Superior temporal gyrus (tissue), 1 donor: ENCODE measurements around the gene TPGS2.
A peak's percentile ranks its signal among the peaks of the same experiment; 100 is the strongest.
"Not testable (repeated sequence)": the region's sequence is repeated elsewhere in the genome, so short reads cannot be mapped to it uniquely, and the experiment has no call there.

Experiments used
- DNase-seq: peaks from one replicate; pipeline ENCODE4 v3.0.0-alpha.2; 2016; ENCODE audit errors: extremely low spot score

Gene TPGS2

DNA sequence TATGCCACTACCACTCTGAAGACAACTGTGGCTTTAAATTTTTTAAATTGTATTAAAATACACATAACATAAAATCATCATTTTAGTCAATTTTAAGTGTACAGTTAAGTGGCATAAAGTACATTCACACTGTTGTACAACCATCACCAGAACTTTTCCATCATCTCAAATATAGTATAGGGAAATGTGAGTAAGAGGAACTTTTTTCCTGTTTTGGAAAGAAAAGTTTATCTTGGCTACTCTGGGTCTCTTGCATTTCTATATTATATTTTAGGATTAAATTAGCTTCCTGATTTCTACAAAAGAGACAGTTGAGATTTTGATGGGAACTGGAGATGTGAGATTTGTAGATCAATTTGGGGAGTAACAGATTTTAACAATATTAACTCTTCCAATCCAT lies 3.3 kb downstream of the TPGS2 start:
- no peak for DNase-seq

DNA sequence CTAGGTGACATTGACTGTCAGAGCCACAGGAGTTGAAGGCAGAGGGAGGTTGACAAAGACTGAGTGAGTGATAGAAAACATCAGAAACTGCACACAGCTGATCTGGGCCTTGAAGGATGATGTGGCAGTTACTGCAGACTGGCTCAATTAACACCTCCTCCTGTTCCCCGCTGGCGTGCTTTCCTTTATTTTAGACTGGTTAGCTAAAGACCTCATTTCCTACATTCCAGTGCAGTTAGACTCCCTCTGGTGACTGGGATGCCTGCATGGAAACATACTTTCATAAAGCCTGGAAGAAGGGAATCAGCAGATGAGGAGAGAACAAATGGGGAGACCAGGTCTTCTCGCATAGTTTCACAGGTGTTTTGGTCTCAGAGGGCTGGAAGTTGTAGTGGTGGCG lies 7.1 kb downstream of the TPGS2 start:
- DNase-seq = no peak

DNA sequence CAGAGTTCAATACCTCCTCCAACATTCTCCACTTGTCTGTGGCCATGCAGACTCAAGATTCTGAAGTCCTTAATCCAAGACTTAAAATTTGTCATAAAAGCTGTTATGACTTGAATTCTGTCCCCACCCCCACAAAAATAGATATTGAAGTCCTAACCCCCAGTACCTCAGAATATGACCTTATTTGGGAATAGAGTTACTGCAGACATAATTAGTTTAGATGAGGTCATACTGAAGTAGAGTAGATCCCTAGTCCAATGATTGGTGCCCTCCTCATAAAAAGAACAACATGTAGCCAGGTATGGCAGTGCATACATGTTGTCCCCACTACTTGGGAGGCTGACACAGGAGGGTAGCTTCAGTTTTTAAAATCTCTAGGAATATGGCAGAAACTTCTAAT lies 9.2 kb downstream of the TPGS2 start:
- DNase-seq = no peak

DNA sequence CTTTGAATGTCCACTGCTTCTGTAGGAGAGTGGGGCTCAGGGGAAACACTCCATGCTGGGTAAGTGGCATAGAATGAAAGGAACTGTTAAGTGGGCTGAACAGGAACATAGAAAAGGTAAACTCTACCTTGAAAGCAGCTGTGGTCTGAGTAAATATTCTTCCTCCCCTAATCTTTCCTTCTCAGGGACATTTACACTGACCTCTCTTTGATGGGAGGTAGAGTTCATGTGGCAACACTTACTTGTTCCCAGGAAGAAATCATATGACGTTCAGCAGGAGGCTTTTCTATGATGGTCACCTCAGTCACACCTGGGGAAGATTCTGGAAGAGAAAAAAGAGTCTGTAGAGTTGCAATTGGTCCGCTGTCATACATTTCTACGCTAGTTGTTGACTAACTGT lies 10.2 kb downstream of the TPGS2 start:
- no peak for DNase-seq

DNA sequence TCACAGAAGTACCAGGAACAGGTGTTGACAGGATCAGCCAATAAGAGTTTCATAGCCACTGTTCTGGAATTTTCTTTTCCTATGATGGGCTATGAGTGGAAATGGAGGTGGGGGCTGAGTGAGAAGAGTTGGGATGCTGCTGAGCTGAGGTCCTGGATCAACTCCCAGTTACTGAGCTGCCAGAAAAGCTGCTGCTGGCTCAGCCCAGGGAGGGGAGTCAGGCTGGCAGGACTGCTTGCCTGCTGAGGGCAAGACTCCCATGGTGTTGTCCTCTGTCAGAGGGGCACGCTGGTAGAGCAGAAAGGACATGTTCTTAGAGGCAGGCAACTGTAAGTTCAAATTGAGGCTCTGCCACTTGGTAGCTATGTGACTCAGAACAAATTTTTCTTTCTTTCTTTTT lies 11.8 kb downstream of the TPGS2 start:
- DNase-seq = no peak

DNA sequence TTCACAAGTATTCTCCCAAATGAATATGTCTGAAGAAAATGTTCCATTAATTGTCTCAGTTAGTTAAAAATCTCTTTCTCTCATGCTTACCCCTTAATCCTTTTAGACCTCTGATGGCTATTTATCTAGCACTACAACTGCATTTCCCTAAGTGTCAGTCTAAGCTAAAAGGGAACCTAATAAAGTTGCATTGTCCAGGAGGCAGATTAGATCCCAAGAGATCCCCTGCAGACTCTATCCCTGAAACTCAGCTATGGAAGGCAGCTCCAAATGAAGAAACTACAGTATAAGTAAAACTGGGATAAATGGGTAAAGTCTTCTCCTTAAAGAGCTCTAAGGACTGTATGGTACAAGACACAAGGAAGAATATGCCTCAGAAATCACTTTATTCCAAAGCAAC lies 12.7 kb downstream of the TPGS2 start:
- DNase-seq = not testable (repeated sequence)

DNA sequence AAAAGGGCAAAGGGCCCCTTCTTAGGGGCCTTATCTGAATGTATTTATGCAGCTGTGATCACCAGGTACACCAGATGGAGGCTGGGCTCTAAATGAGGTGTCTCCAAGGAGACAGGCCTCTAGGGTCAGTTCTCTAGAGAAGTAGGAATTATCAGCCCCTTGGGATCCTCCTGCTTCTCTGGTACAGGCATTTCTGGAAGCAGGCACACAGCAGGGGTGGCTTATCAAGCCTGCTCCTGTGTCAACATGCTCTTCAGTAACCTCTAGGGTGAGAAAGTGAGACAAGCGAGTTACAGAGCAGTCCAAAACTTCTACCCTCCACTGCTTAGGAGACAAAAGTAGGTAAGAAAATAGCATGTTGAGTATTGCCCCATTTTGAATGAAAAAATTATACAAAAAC lies 13.8 kb downstream of the TPGS2 start:
- no peak for DNase-seq

DNA sequence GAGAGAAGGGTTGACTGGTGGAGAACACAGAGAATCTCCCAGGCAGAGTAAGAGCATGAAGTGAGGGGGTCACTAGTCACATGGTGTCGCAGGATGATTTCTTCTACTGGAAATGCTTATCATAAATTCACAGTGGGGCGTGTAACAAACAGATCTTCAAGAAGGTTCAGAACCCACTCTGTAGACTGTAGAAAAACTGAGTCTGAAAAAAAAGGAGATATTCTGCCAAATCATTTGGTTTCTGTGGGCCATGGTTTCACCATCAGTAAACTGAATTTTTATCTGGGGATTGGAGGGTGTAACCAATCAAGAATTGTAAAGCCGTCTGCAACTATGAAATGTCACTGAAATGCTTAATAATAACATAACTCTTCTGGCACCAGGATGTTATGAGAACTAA lies 15.0 kb downstream of the TPGS2 start:
- no peak for DNase-seq

DNA sequence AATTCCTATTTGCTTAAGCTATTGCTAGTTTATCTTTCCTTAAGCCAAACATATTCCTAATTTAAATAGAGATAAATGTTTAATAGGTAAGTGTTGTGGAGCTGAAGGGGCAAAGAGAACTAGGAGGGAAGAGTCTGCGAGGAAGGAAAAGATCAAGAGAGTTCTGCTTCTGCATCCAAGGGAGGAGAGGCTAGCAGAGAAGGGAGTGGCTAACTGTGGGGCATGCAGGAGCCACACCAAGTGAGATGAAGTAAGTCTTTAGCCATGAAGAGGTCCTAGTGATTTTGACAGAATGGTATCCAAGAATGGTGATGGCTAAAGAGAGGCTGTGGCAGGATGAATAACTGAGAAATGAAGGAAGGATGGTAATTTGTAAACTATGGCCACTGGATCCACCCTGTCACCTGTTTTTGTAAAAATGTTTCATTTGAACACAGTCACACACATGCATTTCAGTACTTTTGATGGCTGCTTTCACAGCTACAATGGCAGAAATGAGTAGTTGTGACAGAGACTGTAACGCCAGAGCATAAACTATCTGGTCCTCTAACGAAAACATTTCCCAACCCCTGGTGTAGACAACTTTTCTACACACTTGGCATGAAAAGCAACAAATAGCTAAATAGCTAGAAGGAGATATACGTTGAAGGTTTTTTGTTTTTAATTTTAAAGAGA lies 15.6 kb downstream of the TPGS2 start:
- DNase-seq = no peak

DNA sequence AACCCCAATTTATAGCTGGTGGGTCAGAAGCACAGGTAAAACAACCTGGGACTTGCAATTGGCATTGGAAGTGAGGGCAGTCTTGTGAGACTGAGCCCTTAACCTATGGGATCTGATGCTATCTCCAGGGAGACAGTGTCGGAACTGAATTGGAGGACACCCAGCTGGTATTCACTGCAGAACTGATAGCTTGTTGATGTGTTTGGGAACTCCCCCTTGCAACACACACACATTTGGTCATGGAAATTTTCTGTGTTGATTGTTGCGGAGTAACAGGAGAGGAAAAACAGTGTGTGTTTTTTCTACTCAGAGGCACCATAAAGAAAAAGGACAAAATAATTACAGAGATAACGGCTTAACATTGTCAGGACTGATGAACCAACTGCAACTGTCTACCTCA lies 16.1 kb downstream of the TPGS2 start:
- DNase-seq = no peak

DNA sequence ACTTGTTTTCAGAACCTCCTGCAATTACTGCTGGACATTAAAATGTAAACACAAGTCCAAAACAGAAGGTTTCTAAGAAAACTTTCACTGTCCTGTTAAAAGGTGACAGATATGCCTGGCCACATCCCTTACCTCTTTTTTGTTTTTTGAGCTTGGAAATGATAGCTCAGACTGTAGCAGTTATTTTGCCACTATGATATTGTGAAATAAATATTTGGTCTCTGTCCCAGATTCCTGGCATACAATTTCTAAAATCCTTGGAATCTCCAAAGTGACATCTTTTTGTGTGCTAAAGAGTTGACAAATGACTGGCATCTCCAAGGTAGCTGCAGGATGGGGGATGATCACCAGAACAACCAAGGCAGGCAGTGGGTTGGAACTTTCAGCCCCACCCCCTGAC lies 16.8 kb downstream of the TPGS2 start:
- DNase-seq = no peak

DNA sequence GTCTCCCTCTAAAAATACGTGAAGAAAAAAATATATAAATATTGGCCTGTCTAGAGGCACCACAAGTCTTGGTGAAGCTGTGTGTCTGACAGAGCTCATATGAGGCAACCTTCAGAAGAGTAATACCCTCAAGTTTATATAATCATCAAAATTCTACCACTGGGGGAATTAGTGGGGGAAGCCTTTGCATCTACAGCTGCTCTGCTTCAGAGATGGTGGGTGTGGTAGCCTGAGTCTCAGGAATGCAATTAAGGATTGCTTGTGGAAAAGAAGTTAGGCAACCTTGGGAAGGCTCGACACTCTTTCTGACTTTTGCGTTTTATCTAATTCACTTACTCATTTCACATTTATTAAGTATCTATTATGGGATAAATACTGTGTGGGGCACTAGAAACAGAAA lies 17.4 kb downstream of the TPGS2 start:
- no peak for DNase-seq

DNA sequence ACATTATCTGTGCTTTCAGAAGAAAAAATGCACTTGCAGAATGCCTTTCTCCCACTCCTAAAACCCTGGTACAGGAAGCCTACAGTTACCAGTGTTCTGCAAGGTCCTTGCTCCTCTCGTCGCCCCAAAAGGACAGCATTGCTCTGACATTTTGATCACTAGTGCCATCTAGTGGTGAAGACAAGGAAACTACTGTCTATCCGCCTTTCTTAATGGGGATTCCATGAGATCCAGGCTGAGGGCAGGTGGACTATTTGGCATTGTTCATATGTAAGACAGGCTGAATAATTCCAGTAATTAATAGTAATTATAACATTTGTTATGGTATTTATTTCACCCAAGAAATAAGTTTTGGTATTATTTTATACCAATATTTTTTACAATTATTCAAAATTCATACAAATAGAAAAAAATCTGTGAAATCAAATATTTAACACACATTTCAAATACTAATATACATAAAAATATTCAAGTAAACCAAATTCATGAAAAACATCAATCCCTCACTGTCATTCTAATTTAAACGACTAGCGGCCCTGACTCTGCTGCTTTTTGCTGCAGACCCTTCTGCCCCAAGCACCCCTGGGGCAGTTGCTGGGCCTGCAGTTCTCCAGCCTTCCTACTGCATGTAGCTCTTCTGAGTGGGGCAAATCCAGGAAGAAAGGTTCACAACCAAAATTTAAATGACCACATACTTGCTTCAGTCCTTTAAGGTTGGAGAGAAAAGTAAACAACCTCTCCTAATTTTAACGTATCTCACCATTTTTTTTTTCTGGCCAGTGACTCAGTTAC lies 19.0 kb downstream of the TPGS2 start:
- DNase-seq = peak; percentile 91

DNA sequence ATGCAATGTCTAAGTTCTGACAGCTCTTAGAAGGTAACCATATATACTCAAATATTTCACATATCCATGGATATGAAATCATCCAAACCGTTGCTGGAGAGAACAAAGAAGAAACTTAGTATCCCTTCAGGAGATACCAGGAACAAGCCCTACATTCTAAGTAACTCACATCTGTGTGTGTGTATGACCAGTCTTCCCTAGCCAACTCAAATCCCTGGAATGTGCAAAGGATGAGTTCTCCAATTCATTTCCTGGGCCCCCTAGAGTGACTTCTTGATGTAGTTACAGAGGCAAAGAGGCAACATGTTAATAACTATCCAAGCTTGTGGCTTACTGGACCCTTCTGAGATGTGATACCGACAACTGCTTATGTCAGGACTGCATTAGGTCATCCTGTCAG lies 20.1 kb downstream of the TPGS2 start:
- no peak for DNase-seq

DNA sequence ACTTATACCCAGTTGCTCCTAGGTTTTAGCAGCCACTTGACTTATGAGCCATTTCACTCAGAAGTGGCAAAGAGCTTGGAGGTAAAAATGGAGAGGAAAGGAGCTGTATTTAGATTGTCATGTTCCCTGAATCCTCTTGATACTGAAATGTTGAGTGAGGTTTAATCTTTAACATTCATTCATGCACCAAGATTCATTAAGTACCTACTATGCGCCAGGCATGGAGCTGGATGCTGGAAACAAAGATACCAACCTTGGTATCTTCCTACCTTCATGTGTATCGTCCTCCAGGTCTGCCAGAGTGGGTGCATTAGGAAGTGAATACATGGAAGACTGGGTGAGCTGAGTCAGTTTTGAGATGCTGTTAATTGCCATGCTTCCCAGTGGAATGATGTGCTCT lies 23.7 kb downstream of the TPGS2 start:
- DNase-seq = no peak

DNA sequence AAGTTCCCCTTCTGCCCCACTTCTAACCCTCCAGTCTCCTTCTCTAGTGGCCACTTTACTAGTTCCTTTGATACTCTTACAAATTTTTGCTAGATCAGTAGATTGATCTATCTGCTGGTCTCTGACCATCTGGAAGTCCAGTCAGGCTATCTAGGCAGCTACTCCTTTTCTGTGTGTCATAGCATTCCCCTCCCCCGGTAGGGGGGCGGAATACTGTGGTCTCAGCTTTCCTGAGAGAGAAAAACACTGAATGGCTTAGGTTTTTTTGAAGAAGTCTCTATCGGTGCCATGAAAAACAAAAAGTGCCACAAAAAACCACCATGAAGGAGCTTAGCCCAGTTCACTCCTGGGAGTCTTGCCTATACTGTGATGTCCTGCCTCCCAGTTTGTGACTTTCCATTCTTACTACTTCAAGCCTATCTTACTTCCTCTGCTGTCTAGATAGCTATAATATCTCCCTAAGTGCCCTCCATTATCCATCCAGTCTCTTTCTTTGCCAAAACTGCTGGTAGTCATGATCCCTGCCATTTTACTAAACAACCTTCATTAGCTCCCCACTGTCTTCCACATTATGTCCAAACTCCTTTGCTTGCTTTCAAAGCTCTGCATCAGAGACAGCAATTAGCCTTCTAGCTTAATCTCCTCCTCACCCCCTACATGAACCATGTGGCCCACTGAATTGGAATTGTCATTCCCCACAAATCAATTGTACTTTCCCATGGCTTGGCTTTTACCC lies 29.9 kb downstream of the TPGS2 start:
- no peak for DNase-seq

DNA sequence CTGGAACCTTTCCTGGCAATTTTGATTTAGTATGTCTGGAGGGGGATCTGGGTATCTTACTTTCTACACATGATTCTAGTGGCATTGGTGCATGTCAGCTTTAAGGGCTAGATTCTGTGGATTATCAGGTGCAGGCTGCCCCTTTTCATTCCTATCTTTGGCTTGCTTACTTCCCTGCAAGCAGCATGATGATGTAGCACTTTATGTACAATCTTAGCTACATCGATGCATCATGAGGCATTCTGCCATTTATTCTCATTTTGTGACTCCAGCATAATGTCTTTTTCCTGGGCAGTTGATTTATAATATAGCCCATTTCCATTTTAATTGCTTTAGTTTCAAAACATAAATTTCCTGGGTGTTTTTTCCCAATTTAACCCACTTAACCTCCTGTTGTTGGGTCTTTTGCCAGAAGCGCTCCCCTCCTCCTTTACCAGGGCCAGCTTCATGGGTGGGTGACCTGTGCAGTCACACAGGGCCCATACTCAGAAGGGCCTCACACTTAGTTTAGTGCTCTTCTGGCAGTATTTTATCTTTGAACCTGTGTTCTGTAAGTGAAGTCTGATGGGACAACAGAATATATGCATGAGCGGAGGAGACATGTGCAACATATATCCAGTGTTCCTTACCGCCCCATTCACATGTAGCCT lies 36.0 kb downstream of the TPGS2 start:
- no peak for DNase-seq

DNA sequence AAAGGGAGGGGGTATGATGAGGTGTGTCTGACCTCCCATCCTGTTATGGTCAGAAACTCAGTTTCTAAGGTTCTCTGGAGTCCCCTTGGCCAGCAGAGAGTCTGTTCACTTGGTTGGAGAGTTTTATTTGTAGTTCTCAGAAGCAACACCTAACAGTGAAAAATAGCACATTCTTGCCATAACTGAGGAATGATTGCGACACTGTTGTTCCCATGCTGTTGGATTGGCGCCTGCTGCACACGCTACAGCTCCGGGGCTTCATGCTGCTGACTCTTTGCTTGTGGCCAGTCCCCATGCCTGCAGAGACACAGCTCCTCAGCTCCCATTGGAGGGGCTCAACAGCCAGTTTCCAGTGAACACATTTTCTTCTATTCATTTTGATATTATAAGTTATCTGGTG lies 42.1 kb downstream of the TPGS2 start:
- DNase-seq = peak; percentile 32

DNA sequence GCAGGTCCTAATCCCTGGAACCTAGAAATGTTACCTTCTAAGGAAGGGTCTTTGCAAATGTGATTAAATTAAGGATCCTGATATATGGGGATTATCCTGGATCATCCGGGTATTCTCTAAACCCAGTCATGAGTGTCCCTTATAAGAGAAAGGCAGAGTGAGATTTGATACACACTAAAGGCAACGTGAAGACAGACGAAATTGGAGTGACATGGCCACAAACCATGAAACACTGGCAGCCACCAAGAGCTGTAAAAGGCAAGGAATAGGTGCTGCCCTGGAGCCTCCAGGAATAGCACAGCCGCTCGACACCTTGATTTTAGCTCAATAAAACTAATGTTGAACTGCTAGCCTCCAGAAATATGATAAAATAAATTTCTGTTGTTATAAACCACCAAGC lies 45.0 kb downstream of the TPGS2 start:
- no peak for DNase-seq

DNA sequence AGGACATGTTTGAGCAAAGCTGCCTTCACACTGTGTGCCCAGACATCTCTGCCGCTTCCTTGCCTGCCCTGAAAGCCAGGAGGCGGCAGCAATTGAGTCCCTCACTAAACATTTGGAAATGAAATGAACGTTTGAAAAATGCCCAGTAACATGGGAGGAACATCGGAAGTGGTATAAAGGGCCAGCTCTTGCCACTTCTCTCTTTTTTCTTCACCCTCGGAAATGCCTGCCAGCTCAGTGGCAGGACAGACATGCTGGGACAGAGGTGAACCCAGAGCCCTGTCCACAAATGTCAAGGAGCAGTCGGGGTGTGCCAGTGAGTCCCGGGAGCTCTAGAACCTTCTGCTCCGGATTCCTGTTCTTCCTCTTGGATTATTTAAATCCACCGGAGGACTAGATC lies 46.1 kb downstream of the TPGS2 start:
- DNase-seq = no peak

DNA sequence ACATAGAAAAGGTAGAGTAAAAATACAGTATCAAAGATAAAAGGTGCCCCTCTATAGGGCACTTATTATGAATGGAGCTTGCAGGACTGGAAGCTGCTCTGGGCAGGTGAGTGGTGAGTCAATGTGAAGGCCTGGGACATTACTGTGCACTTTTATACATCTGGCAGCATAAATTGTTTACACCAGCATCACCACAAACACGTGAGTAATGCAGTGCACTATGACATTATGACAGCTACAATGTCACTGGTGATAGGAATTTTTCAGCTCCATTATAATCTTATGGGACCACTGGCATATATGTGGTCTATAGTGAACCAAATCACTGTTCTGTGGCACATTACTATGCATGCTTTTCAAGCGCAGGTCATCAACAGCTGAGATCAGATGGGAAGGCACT lies 48.1 kb downstream of the TPGS2 start:
- DNase-seq = no peak

DNA sequence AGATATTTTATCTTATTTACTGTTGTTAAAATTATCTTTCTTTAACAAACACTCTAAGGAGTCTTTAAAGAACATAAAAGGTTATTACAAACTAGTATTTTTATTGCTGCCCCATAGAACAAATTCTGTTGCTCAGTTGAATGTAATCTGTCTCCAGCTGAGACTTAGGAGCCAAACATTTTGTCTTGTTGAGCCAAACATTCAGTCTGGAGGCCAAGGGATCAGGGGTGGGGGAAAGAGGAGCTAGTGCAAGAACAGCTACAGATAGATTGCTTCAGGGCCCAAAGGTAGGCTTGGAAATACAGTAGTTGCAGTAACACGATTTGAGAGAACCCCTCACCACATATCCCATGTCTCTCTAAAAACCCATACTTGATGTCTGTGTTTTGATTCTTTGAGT lies 51.2 kb downstream of the TPGS2 start:
- no peak for DNase-seq
